Central memory CD4-positive, alpha-beta T cell (primary cell): Measurements from ENCODE around the gene AQP12A.
A peak's percentile ranks its signal among the peaks of the same experiment; 100 is the strongest.
"Not testable (repeated sequence)": the region's sequence is repeated elsewhere in the genome, so short reads cannot be mapped to it uniquely, and the experiment has no call there.

Source experiments
- DNase-seq: peaks from one replicate; pipeline ENCODE4 v3.0.0; 2022

Gene AQP12A

GRCh38 chr2:240689975-240690374 is 1.7 kb upstream of the AQP12A start:
- DNase-seq = no peak

GRCh38 chr2:240690421-240691074 is 1.1 kb upstream of the AQP12A start:
- not testable (repeated sequence) for DNase-seq

- not testable (repeated sequence) for DNase-seq
These were observed 615 bp upstream of the AQP12A start for GRCh38 chr2:240691075-240691427.

GRCh38 chr2:240692583-240693561 is 1.2 kb downstream of the AQP12A start:
- not testable (repeated sequence) for DNase-seq

- DNase-seq = not testable (repeated sequence)
These were observed 2.6 kb downstream of the AQP12A start for GRCh38 chr2:240694304-240694703.

- DNase-seq = not testable (repeated sequence)
These were observed 3.9 kb downstream of the AQP12A start for GRCh38 chr2:240695593-240695992.

- not testable (repeated sequence) for DNase-seq
These were observed 4.8 kb downstream of the AQP12A start for GRCh38 chr2:240696469-240696868.

- not testable (repeated sequence) for DNase-seq
These were observed 7.3 kb downstream of the AQP12A start for GRCh38 chr2:240698852-240699561.

GRCh38 chr2:240699835-240700234 is 8.2 kb downstream of the AQP12A start:
- DNase-seq = not testable (repeated sequence)

- not testable (repeated sequence) for DNase-seq
These were observed 8.9 kb downstream of the AQP12A start for GRCh38 chr2:240700616-240701015.

GRCh38 chr2:240701091-240701735 is 9.5 kb downstream of the AQP12A start:
- no peak for DNase-seq

GRCh38 chr2:240701736-240702639 is 10.3 kb downstream of the AQP12A start:
- DNase-seq = no peak

GRCh38 chr2:240702640-240703011 is 11.0 kb downstream of the AQP12A start:
- no peak for DNase-seq

GRCh38 chr2:240703417-240704341 is 12.0 kb downstream of the AQP12A start:
- no peak for DNase-seq

GRCh38 chr2:240704651-240705050 is 13.0 kb downstream of the AQP12A start:
- peak; percentile 49 for DNase-seq

- DNase-seq = no peak
These were observed 13.6 kb downstream of the AQP12A start for GRCh38 chr2:240705204-240705791.

- DNase-seq = no peak
These were observed 15.5 kb downstream of the AQP12A start for GRCh38 chr2:240707043-240707756.

GRCh38 chr2:240707821-240708220 is 16.2 kb downstream of the AQP12A start:
- no peak for DNase-seq

- no peak for DNase-seq
These were observed 16.8 kb downstream of the AQP12A start for GRCh38 chr2:240708457-240708856.
